Activated CD8-positive, alpha-beta memory T cell treated with anti-CD3 and anti-CD28 coated beads for 48 hours (primary cell): Measurements from ENCODE around the gene SKIDA1.

Source experiments
- DNase-seq, 3 experiments: peaks; one replicate each; pipeline ENCODE4 v3.0.0-alpha.2; 2020; ENCODE audit warnings: low read depth in 2 of 3, low spot score in 2 of 3

The SKIDA1 gene

DNA sequence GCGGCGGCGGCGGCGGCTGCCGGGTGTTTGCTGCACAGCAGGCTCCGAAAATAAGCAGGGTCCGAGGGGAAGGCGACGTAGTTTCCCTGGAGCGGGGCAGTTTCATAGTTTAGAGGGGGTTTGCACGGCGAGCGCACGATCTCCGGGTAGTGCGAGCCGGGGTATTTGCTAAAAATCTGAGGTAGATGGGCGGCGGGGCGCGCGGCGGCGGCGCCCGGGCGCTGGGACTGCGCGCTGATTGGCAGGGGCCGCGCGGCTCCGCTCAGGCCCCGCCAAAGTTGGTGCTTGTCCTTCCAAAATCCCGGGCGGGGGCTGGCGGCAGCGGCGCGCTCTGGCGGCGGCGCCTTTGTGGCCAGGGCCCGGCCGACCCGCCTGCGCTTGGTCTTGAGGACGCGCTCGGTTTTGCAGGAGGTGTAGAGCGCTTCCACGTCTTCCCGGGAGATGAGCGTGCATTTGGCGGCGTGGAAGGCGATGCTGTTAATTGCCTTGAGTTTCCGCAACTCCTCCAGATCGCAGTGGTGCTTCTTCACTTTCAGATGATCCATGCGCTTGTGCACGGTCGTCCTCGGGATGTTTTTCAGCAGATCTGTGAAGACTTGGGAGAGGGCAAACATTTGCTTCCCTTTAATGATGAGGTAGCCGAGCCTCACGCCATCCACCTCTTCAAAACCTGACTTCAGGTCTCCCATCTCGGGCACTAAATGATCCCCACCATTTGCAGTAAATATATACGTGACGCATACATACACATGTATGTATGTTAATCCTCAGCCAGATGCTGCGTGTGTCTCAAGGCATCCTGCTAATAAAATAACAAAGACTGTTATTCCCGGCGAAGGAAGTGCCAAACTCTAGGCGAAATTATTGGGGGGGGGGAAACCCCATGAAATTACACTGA is 8.1 kb downstream of the SKIDA1 start:
- DNase-seq, result no peak

GRCh38 chr10:21516242-21517131 is 9.0 kb downstream of the SKIDA1 start:
- no peak for DNase-seq

DNA sequence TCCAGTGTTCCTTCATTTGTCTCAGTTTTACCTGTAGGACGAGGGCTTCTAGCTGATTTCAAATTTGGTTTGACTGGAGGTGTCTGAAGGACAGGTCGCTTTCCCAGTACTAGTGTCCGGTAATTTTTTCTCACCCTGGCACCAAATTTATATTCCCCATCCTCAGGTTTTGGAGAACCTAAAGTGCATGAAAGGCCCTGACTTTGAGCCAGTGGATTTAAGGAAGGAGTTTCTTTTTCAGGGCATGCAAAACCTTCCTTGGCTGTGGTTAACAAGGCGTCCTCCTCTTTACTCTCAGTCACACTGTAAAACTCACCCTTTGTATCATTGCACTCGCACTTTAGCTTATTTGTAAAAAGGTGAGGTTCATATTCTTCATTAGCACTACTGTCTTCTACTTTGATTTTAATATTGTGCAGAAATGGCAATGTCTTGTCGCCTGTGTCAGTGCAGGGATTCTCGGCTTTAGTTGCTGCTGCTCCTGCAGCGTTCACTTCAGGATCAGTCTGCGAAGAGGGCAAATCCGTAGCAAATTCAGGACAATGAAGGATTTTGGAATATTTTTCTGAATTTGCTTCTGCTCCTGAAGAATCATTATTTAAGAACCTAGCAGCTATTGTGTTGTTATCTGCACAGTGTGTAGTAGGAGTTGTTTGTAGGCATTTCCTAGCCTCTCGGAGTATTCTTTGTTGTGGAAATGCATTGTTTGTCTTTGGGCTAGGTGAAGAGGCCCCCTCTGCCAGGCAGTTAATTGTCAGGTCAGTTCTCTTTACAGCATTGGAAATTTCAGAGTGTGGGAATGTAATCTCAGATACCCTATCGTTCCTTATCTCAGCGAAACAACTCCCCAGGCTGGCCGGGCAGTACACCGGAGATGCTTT is 9.9 kb downstream of the SKIDA1 start:
- DNase-seq, result no peak

DNA sequence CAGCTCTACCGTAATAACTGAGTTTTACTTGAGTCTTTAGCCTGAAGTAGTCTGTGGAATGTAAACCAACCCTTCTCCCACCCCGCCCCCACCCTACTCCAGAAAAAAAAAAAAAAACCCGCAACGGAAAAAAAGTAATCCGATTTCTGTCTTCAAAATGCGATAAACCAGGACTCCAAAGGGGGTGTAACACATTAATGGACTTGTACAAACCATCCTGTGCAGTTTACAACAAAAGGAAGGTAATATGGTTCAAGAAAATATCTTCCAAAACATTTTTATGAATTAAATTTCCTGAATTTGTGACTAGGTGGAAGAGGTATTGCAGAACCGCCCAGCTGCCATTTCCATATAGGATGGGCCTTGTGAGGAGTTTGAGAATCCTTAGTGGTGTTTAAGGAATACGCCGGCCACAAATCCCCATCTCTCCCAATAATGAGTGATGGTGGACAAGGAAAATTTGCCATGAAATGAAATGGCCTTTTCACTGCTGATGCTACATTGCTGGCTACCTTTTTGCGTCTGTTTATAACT is 10.6 kb downstream of the SKIDA1 start:
- no peak for DNase-seq

DNA sequence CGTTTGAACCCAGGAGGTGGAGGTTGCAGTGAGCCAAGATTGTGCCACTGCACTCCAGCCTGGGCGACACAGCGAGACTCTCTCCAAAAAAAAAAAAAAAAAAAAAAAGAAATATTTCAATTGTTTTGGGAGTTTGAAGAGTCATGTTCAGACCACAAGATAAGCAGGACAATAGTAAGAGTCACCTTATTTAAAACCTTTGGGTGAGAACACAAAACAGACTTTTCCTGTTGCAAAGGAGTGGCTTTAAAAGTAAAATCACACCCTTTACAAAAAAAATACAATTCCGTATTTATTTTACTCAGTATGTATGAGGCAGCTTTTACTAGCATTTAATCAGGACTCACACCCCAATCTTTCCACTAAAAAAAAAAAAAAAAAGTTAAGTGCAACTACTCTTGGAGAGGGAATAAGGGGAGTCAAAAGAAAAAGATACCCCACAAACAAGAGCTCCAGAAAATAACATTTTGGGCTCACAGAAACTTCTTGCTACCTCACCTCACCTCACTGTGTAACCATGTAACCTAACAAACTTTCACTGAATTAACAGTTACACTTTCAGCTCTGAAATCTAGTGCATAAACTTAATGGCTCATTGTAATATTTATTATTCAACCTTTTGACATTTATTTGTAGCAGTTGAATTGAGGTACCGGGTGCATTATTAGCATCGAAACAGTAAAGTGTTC is 11.2 kb downstream of the SKIDA1 start:
- DNase-seq, result no peak

- DNase-seq, result no peak
These were observed 12.1 kb downstream of the SKIDA1 start for GRCh38 chr10:21513405-21513788.

DNA sequence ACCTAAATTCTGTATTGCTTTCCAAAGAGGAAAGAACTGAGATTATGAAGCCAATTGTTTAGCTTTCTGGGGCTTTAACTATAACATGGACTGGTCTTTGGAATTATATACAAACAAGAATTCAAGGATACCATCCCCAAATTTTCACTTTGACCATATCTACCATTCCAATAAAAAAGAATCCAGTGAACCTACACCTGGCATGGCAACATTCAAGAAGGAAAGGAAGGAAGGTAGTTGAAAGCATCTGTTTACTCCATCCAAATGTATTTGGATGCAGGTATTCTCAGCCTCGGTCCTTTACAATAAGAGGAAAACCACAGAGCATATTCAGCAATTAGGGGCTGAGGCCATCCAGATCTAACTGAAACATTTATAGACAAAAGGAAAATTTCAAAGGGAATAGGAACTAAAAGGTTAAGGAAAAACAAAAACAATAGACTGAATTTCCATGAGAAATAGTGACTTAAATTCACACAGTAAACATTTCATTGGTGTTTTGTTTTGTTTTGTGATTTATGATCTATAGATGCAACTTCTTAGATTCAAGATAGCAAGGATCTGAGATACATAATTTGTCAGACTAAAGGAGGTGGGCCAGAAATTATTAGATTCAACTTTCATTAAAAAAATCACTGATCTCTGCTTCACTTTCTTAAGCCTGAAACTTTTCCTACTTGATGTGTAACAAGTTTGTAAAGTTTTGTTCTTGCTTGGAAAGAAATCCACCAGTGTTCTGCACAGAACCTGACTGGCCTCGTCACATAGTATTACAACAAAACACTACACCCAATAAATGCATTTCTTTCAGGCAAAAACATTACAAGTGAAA is 12.7 kb downstream of the SKIDA1 start:
- DNase-seq, result no peak

GRCh38 chr10:21511946-21512572 is 13.4 kb downstream of the SKIDA1 start:
- DNase-seq, result no peak

GRCh38 chr10:21511095-21511570 is 14.3 kb downstream of the SKIDA1 start:
- DNase-seq, result no peak

DNA sequence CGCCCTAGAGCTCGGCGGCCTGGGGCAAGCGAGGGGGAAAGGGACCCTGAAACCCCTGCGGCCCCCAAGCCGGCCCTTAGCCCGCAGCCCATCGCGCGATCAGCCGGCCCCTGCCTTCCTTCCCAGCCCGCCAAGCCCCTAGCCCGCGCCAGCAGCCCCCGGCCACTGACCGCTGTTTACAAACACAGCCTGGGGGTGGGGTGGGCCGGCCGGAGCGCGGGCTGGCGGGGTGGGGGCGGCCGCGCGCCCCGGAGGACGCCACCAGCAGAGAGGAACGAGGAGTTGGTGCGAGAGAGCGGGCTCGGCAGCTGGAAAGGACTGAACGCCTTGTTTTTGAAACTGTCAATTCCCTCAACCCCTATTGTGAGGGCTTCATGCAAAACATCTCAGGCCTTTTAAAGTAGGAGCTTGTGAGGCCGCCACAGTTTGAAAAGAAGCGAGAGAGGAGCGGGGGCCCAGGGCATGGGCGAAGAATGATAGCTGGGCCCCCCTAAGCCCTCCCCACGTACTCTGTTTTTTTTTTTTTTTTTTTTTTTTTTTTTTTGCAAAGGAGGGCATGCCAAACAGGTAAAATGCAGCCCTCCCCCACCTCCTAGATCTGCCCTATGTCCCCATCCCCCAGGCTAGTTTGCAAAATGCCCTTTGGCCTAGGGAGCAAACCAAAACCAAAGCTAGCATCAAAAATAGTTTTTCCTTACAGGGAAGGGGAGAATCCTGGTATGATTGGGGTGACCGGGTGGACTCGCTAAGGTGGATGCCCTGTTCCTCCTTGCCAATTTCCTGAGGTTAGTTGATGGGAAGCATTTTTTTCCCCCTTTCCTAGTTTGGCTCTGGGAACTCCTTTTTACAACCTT is 15.0 kb downstream of the SKIDA1 start:
- no peak for DNase-seq

- DNase-seq, result no peak
These were observed 15.9 kb downstream of the SKIDA1 start for GRCh38 chr10:21509341-21510240.

- DNase-seq, result no peak
These were observed 16.7 kb downstream of the SKIDA1 start for GRCh38 chr10:21508706-21509331.

DNA sequence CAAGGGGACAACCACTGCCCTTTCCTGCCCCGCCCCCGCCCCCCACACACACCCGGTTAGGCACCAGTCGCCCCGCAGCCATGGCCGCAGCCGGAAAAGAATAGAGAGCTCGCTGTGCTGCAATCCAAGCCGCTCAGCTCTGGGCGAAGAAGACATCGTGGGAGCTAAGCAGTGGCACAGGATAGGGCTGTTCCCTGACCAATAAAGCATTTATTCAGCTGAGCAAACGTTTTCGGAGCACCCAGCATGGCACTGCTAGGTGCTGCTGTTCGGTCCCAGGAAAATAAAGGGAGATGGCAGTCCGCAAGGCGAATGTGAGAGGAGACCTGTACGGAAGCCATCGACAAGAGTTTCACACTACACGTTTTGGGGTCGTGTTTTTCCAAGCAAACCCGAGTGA is 18.3 kb downstream of the SKIDA1 start:
- no peak for DNase-seq

DNA sequence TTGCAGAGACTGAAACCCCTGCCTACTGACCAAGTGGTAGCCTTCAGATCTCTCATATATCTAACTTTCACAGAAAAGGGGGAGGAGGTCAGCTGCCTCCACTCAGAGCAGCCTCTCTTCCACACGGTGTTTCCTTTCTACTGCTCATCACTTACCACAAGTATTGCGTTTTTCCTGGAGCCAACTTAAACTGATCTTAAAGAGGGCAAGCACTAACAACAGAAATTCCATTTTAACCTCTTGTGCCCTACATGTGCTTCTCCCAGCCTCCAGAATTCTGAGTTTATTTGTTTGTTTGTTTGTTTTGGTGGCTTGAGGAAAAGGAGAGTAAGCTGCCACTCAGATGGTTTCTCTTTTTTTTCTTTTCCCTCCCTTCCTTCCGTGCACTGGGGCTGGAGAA is 19.1 kb downstream of the SKIDA1 start:
- DNase-seq, result no peak

DNA sequence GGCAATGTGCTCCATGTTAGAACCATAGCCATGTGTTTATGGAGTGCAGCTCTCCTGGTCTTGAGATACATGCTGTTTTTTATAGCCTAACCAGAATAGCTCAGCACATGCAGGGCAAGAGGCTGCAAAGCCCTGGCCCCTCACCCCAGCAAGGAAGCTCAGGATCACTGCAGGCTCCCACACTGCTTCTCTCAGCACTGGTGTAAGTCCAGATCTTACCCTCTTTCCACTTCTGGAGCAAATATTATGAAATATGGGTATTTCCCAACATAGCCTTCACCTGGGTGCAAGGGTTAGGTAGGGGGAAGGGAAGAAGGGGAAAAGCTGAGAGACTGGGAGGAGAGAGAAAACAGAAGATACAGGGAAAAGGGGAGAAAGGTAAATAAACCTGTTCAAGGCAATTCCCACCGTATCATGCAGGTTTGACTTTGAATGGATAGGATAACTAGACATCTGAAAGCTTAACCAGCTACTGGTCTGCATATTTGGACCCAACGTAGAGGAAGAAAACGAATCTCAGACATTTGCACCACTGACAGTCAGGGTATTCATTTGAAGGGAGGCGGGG is 19.7 kb downstream of the SKIDA1 start:
- DNase-seq, result no peak

- no peak for DNase-seq
These were observed 21.9 kb downstream of the SKIDA1 start for GRCh38 chr10:21503542-21503941.
